Activated CD8-positive, alpha-beta memory T cell treated with anti-CD3 and anti-CD28 coated beads, Interleukin-2, amount 10 ng/mL, durations not matched to agents 7 days and 5 days (primary cell): ENCODE data around the gene NCOA7. TPM values are rescaled to one million over a fixed set of nuclear protein-coding genes. Genes with fewer than 3 reads are reported as not detected.

Experiments
- ATAC-seq: fragments of 150-1000 bp; cut with Tn5 transposase; one replicate; pipeline ENCODE4 v1.10.0; 2021; ENCODE audit warnings: moderate library complexity
- CTCF ChIA-PET: fragments of 350-600 bp; sonication (Branson Sonifier 250); formaldehyde crosslinking; loops from one replicate; lab custom pipeline; 2021; ENCODE audit warnings: antibody characterized with exemption; lab: Charles Lee
- DNase-seq: peaks from one replicate; pipeline ENCODE4 v3.0.0-alpha.2; 2020
- H3K27ac Mint-ChIP-seq: one replicate; pipeline ENCODE4 v1.8.0; 2021; ENCODE audit warnings: mild to moderate bottlenecking, mixed read lengths
- H3K27me3 Mint-ChIP-seq: one replicate; pipeline ENCODE4 v1.8.0; 2021; ENCODE audit warnings: mixed read lengths
- H3K36me3 Mint-ChIP-seq: one replicate; pipeline ENCODE4 v1.8.0; 2021; ENCODE audit warnings: mild to moderate bottlenecking, mixed read lengths
- H3K4me1 Mint-ChIP-seq: one replicate; pipeline ENCODE4 v1.8.0; 2021; ENCODE audit warnings: mixed read lengths
- H3K4me3 Mint-ChIP-seq: one replicate; pipeline ENCODE4 v1.8.0; 2021; ENCODE audit warnings: mild to moderate bottlenecking, moderate library complexity, mixed read lengths
- H3K9me3 Mint-ChIP-seq: one replicate; pipeline ENCODE4 v1.8.0; 2022; ENCODE audit warnings: low read depth, mixed read lengths
- total RNA-seq, 2 experiments: library from RNA; stranded (reverse); gene quantifications; one replicate each; pipeline ENCODE4 v1.2.3, GENCODE V29; 2021

The NCOA7 gene
- total RNA-seq, 2 experiments from 2014 or later, result 45.3 to 46.9 TPM

DNA sequence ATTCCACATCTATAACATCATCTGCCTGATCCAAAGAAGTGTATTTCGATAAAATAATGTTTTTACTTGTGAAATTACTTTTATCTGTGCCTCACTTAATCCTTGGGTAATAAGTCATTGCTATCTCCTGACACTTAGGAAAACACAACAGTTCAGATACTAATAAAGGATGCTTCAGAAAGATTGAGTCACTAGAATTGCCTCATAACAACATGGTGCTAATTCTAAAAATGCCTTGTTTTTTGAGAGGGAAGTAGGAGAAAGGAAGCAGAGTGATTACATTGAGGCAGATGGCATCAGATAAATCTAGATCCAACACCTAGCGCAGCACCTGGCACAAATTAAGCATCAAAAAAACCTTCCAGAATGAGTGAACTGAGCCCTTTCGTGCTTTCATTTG is 69.0 kb downstream of the NCOA7 start:
- Mint-ChIP-seq H3K9me3 (no peaks in the 10 kb centered on the region), H3K36me3 (peaks cover 17% of the 10 kb centered on the region), H3K27me3 (no peaks in the 10 kb centered on the region), H3K4me3 (no peak overlapping the region), H3K4me1 (peaks cover 6% of the 10 kb centered on the region), H3K27ac (no peak overlapping the region)
- CTCF ChIA-PET, result interaction anchor here (1.2 to 2.3 kb wide), 2 partner anchors 69 to 111 kb away, joined by 4 to 17 read pairs; partner anchors contain the start of gene NCOA7
- DNase-seq (no peak), ATAC-seq (no peak)

- CTCF ChIA-PET, result interaction anchor here (0.7 to 1.5 kb wide), 3 partner anchors 71 to 93 kb away, joined by 3 read pairs; partner anchors contain the start of gene HINT3
- Mint-ChIP-seq H3K36me3 (peaks cover 3% of the 10 kb centered on the region), H3K9me3 (no peaks in the 10 kb centered on the region), H3K27me3 (no peaks in the 10 kb centered on the region), H3K4me3 (no peak overlapping the region), H3K4me1 (no peaks in the 10 kb centered on the region), H3K27ac (no peak overlapping the region)
- ATAC-seq (no peak), DNase-seq (no peak)
Measured at GRCh38 chr6:125863023-125863422, 72.3 kb downstream of the NCOA7 start.

GRCh38 chr6:125865015-125865414 is 74.3 kb downstream of the NCOA7 start:
- CTCF ChIA-PET, result no interaction called here
- Mint-ChIP-seq H3K36me3 (peaks cover 3% of the 10 kb centered on the region), H3K9me3 (no peaks in the 10 kb centered on the region), H3K4me1 (no peaks in the 10 kb centered on the region), H3K27ac (no peak overlapping the region), H3K27me3 (no peaks in the 10 kb centered on the region), H3K4me3 (no peak overlapping the region)
- no peak for DNase-seq
- ATAC-seq, result no peak

GRCh38 chr6:125866433-125866832 is 75.7 kb downstream of the NCOA7 start:
- H3K9me3 Mint-ChIP-seq, result no peaks in the 10 kb centered on the region
- ATAC-seq (no peak), DNase-seq (no peak)
- H3K4me1 Mint-ChIP-seq, result no peaks in the 10 kb centered on the region
- H3K4me3 Mint-ChIP-seq, result no peak overlapping the region
- no peaks in the 10 kb centered on the region for H3K27me3 Mint-ChIP-seq
- H3K36me3 Mint-ChIP-seq, result peaks cover 4% of the 10 kb centered on the region
- CTCF ChIA-PET, result no interaction called here
- no peak overlapping the region for H3K27ac Mint-ChIP-seq

DNA sequence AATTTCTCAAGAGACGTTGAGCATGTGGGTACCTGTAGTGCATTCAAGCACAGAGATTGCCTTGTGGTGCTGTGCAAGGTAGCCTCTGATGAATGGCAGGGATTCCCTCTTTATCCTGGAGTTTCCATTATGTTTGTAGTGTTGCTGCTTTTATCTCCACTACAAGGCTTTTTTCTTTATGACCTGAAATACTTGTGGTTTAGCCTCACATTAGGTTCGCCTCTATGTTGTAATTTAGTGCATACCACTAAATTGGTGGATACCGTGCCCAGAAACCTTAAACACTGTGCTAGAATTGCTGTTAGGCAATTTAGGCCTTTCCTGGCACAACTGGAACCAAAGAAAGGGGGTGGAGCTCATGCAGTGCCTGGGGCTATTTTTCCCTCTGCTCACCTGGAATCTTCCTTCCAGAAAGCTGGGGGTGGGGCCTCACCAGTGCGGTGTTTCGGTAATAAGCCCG is 76.8 kb downstream of the NCOA7 start:
- CTCF ChIA-PET, result no interaction called here

GRCh38 chr6:125868252-125868651 is 77.5 kb downstream of the NCOA7 start:
- H3K9me3 Mint-ChIP-seq, result no peaks in the 10 kb centered on the region
- no peak overlapping the region for H3K27ac Mint-ChIP-seq
- peaks cover 3% of the 10 kb centered on the region for H3K36me3 Mint-ChIP-seq
- CTCF ChIA-PET, result interaction anchor here (0.6 to 0.8 kb wide), 2 partner anchors 20 to 76 kb away, joined by 3 read pairs; no protein-coding TSS in a partner anchor
- ATAC-seq (no peak), DNase-seq (no peak)
- H3K4me1 Mint-ChIP-seq, result no peaks in the 10 kb centered on the region
- H3K27me3 Mint-ChIP-seq, result no peaks in the 10 kb centered on the region
- H3K4me3 Mint-ChIP-seq, result no peak overlapping the region

More for the DNA sequence above, 76.8 kb downstream of the NCOA7 start:
- no peaks in the 10 kb centered on the region for H3K27me3 Mint-ChIP-seq
- DNase-seq (no peak), ATAC-seq (no peak)
- H3K4me1 Mint-ChIP-seq, result no peaks in the 10 kb centered on the region
- no peaks in the 10 kb centered on the region for H3K9me3 Mint-ChIP-seq
- no peak overlapping the region for H3K27ac Mint-ChIP-seq
- H3K4me3 Mint-ChIP-seq, result no peak overlapping the region
- H3K36me3 Mint-ChIP-seq, result peaks cover 3% of the 10 kb centered on the region

GRCh38 chr6:125868678-125869395 is 78.1 kb downstream of the NCOA7 start:
- Mint-ChIP-seq H3K36me3 (peaks cover 3% of the 10 kb centered on the region), H3K27me3 (no peaks in the 10 kb centered on the region), H3K4me3 (no peak overlapping the region), H3K9me3 (no peaks in the 10 kb centered on the region), H3K4me1 (no peaks in the 10 kb centered on the region), H3K27ac (no peak overlapping the region)
- CTCF ChIA-PET, result interaction anchor here (0.6 to 0.8 kb wide), 2 partner anchors 19 to 77 kb away, joined by 3 read pairs; no protein-coding TSS in a partner anchor
- DNase-seq (no peak), ATAC-seq (no peak)

DNA sequence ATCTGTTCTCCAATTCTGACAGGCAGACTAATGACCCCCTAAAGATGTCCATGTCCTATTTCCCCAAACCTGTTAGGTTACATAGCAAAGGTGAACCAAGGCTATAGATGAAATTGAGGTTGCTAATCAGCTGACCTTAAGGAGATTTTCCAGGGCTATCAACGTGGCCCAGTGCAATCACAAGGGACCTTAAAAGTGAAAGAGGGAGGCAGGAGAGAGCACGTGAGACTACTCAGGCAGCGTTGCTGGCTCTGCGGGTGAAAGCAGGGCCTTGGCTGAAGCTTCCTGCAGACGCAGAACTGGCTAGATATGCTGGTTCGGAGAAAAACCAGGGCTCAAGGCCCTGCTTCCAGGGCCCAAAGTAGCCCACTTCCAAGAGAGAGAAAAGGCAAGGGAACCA is 78.7 kb downstream of the NCOA7 start:
- Mint-ChIP-seq H3K9me3 (no peaks in the 10 kb centered on the region), H3K4me3 (no peak overlapping the region), H3K36me3 (peaks cover 3% of the 10 kb centered on the region), H3K27me3 (no peaks in the 10 kb centered on the region), H3K27ac (no peak overlapping the region), H3K4me1 (no peaks in the 10 kb centered on the region)
- DNase-seq, result no peak
- ATAC-seq, result no peak
- CTCF ChIA-PET, result interaction anchor here (1.2 kb wide), 1 partner anchor 13 kb away, joined by 3 read pairs; no protein-coding TSS in a partner anchor

DNA sequence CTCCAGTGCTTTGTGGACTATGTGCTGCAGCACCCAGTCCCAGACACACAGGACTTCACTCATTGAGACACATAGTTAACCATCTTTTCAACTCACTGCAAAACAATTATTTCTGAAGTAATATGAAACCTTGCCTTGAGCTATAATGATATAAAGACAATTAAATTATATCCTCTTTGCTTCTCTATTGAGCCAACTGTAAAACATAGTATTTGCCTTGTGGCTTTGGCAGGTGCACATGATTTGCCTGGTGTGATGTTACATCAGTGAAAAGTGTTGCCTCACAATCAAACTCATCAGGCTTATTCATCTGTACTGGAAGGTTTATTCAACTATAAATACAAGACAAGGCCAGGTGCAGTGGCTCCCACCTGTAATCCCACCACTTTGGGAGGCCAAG is 80.6 kb downstream of the NCOA7 start:
- Mint-ChIP-seq H3K4me1 (no peaks in the 10 kb centered on the region), H3K4me3 (no peak overlapping the region), H3K27ac (no peak overlapping the region), H3K36me3 (peaks cover 11% of the 10 kb centered on the region), H3K9me3 (no peaks in the 10 kb centered on the region), H3K27me3 (no peaks in the 10 kb centered on the region)
- CTCF ChIA-PET, result interaction anchor here (0.9 kb wide), 1 partner anchor 33 kb away, joined by 3 read pairs; no protein-coding TSS in a partner anchor
- no peak for ATAC-seq
- no peak for DNase-seq

- no peak overlapping the region for H3K4me3 Mint-ChIP-seq
- no peaks in the 10 kb centered on the region for H3K9me3 Mint-ChIP-seq
- CTCF ChIA-PET, result interaction anchor here (0.9 kb wide), 1 partner anchor 32 kb away, joined by 3 read pairs; no protein-coding TSS in a partner anchor
- H3K27me3 Mint-ChIP-seq, result no peaks in the 10 kb centered on the region
- no peak overlapping the region for H3K27ac Mint-ChIP-seq
- DNase-seq (no peak), ATAC-seq (no peak)
- H3K4me1 Mint-ChIP-seq, result no peaks in the 10 kb centered on the region
- peaks cover 11% of the 10 kb centered on the region for H3K36me3 Mint-ChIP-seq
Measured at GRCh38 chr6:125872259-125872921, 81.6 kb downstream of the NCOA7 start.

DNA sequence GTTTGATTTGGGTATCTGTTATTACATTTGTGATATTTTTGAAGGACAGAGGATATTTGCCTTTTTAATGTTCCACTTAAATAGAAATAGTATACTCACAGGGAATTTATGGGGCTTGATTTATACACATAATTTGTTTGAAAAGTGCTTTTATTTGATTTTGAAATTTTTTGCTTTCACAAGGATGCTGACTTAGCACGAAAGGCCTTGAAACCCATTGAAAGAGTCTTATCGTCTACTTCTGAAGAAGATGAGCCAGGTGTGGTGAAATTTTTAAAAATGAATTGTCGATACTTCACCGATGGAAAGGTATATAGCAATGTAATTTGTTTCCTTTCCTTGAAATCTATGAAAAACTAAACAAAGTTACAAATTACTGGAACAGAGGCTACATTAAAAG is 91.5 kb downstream of the NCOA7 start:
- H3K9me3 Mint-ChIP-seq, result no peaks in the 10 kb centered on the region
- CTCF ChIA-PET, result no interaction called here
- no peaks in the 10 kb centered on the region for H3K27me3 Mint-ChIP-seq
- no peaks in the 10 kb centered on the region for H3K4me1 Mint-ChIP-seq
- H3K27ac Mint-ChIP-seq, result no peak overlapping the region
- no peak overlapping the region for H3K4me3 Mint-ChIP-seq
- DNase-seq (no peak), ATAC-seq (no peak)
- H3K36me3 Mint-ChIP-seq, result peaks cover 33% of the 10 kb centered on the region

GRCh38 chr6:125884634-125885371 is 94.0 kb downstream of the NCOA7 start:
- CTCF ChIA-PET, result interaction anchor here (1.6 kb wide), 1 partner anchor 68 kb away, joined by 5 read pairs; no protein-coding TSS in a partner anchor
- Mint-ChIP-seq H3K27me3 (no peaks in the 10 kb centered on the region), H3K9me3 (no peaks in the 10 kb centered on the region), H3K4me3 (no peak overlapping the region), H3K36me3 (peaks cover 40% of the 10 kb centered on the region), H3K4me1 (no peaks in the 10 kb centered on the region), H3K27ac (no peak overlapping the region)
- no peak for DNase-seq
- ATAC-seq, result no peak

DNA sequence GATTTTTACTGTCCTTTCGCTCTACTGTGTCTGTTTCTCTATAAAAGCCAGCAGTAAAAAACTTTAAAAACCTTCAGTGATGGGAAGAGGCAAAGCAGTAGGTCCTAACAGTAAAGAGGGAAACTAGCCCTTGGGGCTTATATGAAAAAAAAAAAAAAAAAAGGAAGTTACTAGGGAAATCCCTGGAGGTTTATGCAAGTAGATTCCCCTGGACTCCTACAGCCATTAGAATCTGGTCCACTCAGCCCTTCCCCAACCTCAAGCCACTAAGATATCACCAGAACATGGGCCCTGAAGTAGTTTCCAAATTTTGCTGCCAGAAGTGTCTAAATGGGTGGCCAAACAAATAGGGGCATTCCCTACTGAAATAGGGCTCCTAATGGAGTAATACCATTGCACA is 95.3 kb downstream of the NCOA7 start:
- H3K36me3 Mint-ChIP-seq, result peaks cover 39% of the 10 kb centered on the region
- DNase-seq (no peak), ATAC-seq (no peak)
- H3K27me3 Mint-ChIP-seq, result no peaks in the 10 kb centered on the region
- no peaks in the 10 kb centered on the region for H3K9me3 Mint-ChIP-seq
- H3K27ac Mint-ChIP-seq, result no peak overlapping the region
- H3K4me1 Mint-ChIP-seq, result no peaks in the 10 kb centered on the region
- CTCF ChIA-PET, result interaction anchor here (1.0 to 1.6 kb wide), 2 partner anchors 67 to 70 kb away, joined by 3 to 5 read pairs; partner anchors contain the start of gene HINT3
- no peak overlapping the region for H3K4me3 Mint-ChIP-seq
